ENCODE data around the gene SAMSN1.

SAMSN1 gene

GRCh38 chr21:14488672-14489204 is 57.4 kb downstream of the SAMSN1 start:
- no peak for TF ChIP-seq CTCF (IDR thresholded peaks at IDR 0.05; ENCODE audit: insufficient read depth, low read length, poor library complexity, severe bottlenecking)

GRCh38 chr21:14487490-14488432 is 58.4 kb downstream of the SAMSN1 start:
- Histone ChIP-seq H3K27me3 (replicated peaks; ENCODE audit: control insufficient read depth, insufficient read depth, low read length) (no peaks in the 10 kb centered on the region), H3K4me3 (replicated peaks; ENCODE audit: low read depth, low read length) (no peak overlapping the region), H3K36me3 (ENCODE audit: control insufficient read depth, insufficient read depth, low read length) (no peaks in the 10 kb centered on the region; the same call in none of the 2 replicates)
- no peak for TF ChIP-seq CTCF (IDR thresholded peaks at IDR 0.05; ENCODE audit: insufficient read depth, low read length, poor library complexity, severe bottlenecking)
- DNase-seq (ENCODE audit: extremely low read depth, insufficient read length): no peak

More at GRCh38 chr21:14488672-14489204, 57.4 kb downstream of the SAMSN1 start:
- Histone ChIP-seq H3K36me3 (ENCODE audit: control insufficient read depth, insufficient read depth, low read length) (peaks cover under 1% of the 10 kb centered on the region), H3K27me3 (replicated peaks; ENCODE audit: control insufficient read depth, insufficient read depth, low read length) (no peaks in the 10 kb centered on the region), H3K4me3 (replicated peaks; ENCODE audit: low read depth, low read length) (no peak overlapping the region)
- DNase-seq (ENCODE audit: extremely low read depth, insufficient read length): no peak

GRCh38 chr21:14486869-14487268 is 59.2 kb downstream of the SAMSN1 start:
- H3K27me3 ChIP-seq (replicated peaks; ENCODE audit: control insufficient read depth, insufficient read depth, low read length): no peaks in the 10 kb centered on the region
- TF ChIP-seq CTCF (IDR thresholded peaks at IDR 0.05; ENCODE audit: insufficient read depth, low read length, poor library complexity, severe bottlenecking): no peak
- DNase-seq (ENCODE audit: extremely low read depth, insufficient read length): no peak

GRCh38 chr21:14484188-14485009 is 61.7 kb downstream of the SAMSN1 start:
- TF ChIP-seq CTCF (IDR thresholded peaks at IDR 0.05; ENCODE audit: insufficient read depth, low read length, poor library complexity, severe bottlenecking): no peak
- DNase-seq (ENCODE audit: extremely low read depth, insufficient read length): no peak
- no peaks in the 10 kb centered on the region; the same call in none of the 2 replicates for H3K36me3 ChIP-seq (ENCODE audit: control insufficient read depth, insufficient read depth, low read length)
- no peaks in the 10 kb centered on the region for H3K27me3 ChIP-seq (replicated peaks; ENCODE audit: control insufficient read depth, insufficient read depth, low read length)
- H3K4me3 ChIP-seq (replicated peaks; ENCODE audit: low read depth, low read length): no peak overlapping the region

More at GRCh38 chr21:14486869-14487268, 59.2 kb downstream of the SAMSN1 start:
- Histone ChIP-seq H3K4me3 (replicated peaks; ENCODE audit: low read depth, low read length) (no peak overlapping the region), H3K36me3 (ENCODE audit: control insufficient read depth, insufficient read depth, low read length) (no peaks in the 10 kb centered on the region; the same call in none of the 2 replicates)

GRCh38 chr21:14483296-14483695 is 62.8 kb downstream of the SAMSN1 start:
- H3K4me3 ChIP-seq (replicated peaks; ENCODE audit: low read depth, low read length): no peak overlapping the region
- no peak for DNase-seq (ENCODE audit: extremely low read depth, insufficient read length)

More at GRCh38 chr21:14483296-14483695, 62.8 kb downstream of the SAMSN1 start:
- Histone ChIP-seq H3K27me3 (replicated peaks; ENCODE audit: control insufficient read depth, insufficient read depth, low read length) (no peaks in the 10 kb centered on the region), H3K36me3 (ENCODE audit: control insufficient read depth, insufficient read depth, low read length) (no peaks in the 10 kb centered on the region; the same call in none of the 2 replicates)
- TF ChIP-seq CTCF (IDR thresholded peaks at IDR 0.05; ENCODE audit: insufficient read depth, low read length, poor library complexity, severe bottlenecking): no peak

All from GM06990 (cell line).